ENCODE results near the gene SKI. TPM values are rescaled to one million over a fixed set of nuclear protein-coding genes. Genes with fewer than 3 reads are reported as not detected.

SKI gene
- total and polyA plus RNA-seq, 2 experiments from 2014 or later = 5.1 to 21.9 TPM

DNA sequence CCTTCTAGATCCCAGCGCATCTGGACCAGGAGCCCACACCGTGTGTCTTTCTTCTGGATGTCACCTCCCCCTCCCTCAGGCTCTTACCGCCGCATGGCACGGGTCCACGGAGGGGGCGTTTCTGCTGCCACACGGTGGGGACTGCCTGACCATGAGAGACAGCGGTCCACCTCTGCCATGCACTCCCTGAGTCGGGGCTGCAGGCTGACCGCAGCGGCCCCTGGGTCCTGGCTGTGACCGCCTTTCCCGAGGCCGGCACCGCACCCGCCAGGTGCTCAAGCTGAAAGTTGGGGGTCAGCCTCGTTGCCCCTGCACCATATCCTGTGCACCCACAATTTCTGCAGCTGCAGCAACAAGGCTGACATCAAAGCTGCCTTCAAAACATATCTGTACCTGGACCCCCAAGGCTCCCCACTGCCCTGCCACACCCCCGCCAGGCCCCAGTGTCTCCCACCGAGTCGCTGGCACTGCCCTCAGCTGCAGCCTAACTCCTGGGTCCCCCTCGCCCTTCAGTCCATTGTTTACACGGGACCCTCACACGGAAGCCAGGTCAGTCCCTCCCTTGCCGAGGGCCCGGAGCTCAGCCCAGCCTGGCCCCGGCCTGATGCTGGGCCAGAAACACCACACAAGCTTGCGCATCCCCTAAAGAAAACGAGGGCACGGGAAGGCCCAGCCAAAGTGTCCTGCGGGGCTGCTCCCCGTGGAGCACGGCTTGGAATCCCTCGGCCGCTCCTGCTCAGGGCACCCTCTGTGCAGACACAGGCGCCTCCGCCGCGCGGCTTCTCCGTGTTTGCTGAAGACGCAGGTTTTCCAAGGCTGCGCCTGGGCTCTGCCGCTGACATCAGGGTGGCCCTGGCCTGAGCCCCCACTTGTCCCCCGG, 111.3 kb downstream of the SKI start:
- TF ChIP-seq EZH2phosphoT487 (IDR thresholded peaks at IDR 0.05; ENCODE audit: low read depth, severe bottlenecking, unreplicated experiment) = no peak
- TF ChIP-seq EZH2 (IDR thresholded peaks at IDR 0.05; ENCODE audit: borderline replicate concordance) = no peak
- H3K27me3 ChIP-seq = no peaks in the 10 kb centered on the region
- no peak overlapping the region for H3K4me3 ChIP-seq
- no peaks in the 10 kb centered on the region for H3K36me3 ChIP-seq (replicated peaks; ENCODE audit: insufficient read depth, low read depth)
- no peaks in the 10 kb centered on the region for H3K9me2 ChIP-seq (replicated peaks; ENCODE audit: insufficient read depth)
- no peak overlapping the region for H2AFZ ChIP-seq
- no peaks in the 10 kb centered on the region for H3K9me3 ChIP-seq (ENCODE audit: low read depth)
- no peak overlapping the region for H3K4me2 ChIP-seq
- peaks cover 7% of the 10 kb centered on the region for H3K4me1 ChIP-seq (ENCODE audit: insufficient read depth)
- 92% methylated on average over 44 of the region's 45 CpGs for WGBS (ENCODE audit: low lambda C conversion rate, missing lambda C conversion rate)
- no peaks in the 10 kb centered on the region for H4K20me1 ChIP-seq (ENCODE audit: insufficient read depth, poor library complexity, severe bottlenecking)
- no peak overlapping the region for H3K27ac ChIP-seq
- H3K79me2 ChIP-seq = no peaks in the 10 kb centered on the region
- DNase-seq (ENCODE audit: low spot score) = no peak

DNA sequence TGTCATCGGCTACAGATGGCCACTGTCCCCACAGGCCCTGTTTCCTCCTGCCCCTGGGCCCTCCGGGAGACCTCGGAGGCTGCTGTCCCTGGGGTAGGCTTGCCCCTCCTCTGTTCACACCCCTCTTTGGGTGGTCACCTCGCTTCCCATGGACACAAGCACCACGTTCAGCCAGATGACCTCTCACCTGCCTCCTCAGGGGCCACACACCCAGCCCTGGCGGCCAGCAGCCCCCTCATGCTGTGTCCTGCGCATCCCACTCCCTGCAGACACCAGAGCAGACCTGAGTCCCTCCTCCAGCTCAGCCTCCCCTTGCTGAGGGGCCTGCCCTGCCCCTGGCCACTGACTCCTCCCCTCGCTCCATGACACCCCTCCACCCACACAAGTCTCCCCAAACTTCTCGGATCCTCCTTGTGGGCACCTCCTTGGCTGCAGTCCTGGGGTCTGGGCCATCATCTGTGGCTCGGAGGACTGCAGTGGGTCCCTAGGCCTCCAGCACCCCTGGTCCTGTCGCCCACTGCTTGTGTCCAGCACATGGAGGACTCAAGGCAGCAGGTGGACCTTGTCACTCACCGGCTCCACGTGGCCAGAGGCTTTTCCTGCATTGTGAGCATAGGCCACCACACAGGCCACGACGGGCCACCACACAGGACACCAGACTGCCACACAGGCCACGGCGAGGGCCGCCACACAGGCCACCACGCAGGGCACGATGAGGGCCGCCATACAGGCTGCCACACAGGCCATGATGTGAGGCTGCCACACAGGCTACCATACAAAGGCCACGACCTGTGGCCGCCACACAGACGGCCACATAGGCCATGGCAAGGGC, 112.2 kb downstream of the SKI start:
- WGBS (ENCODE audit: low lambda C conversion rate, missing lambda C conversion rate) = 97% methylated on average over 24 of the region's 24 CpGs
- no peaks in the 10 kb centered on the region for H3K36me3 ChIP-seq (replicated peaks; ENCODE audit: insufficient read depth, low read depth)
- TF ChIP-seq, protein P1, sequence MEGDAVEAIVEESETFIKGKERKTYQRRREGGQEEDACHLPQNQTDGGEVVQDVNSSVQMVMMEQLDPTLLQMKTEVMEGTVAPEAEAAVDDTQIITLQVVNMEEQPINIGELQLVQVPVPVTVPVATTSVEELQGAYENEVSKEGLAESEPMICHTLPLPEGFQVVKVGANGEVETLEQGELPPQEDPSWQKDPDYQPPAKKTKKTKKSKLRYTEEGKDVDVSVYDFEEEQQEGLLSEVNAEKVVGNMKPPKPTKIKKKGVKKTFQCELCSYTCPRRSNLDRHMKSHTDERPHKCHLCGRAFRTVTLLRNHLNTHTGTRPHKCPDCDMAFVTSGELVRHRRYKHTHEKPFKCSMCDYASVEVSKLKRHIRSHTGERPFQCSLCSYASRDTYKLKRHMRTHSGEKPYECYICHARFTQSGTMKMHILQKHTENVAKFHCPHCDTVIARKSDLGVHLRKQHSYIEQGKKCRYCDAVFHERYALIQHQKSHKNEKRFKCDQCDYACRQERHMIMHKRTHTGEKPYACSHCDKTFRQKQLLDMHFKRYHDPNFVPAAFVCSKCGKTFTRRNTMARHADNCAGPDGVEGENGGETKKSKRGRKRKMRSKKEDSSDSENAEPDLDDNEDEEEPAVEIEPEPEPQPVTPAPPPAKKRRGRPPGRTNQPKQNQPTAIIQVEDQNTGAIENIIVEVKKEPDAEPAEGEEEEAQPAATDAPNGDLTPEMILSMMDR (IDR thresholded peaks at IDR 0.05; ENCODE audit: poor library complexity) = no peak
- TF ChIP-seq EZH2 (IDR thresholded peaks at IDR 0.05; ENCODE audit: borderline replicate concordance) = no peak
- TF ChIP-seq EZH2phosphoT487 (IDR thresholded peaks at IDR 0.05; ENCODE audit: low read depth, severe bottlenecking, unreplicated experiment) = no peak

DNA sequence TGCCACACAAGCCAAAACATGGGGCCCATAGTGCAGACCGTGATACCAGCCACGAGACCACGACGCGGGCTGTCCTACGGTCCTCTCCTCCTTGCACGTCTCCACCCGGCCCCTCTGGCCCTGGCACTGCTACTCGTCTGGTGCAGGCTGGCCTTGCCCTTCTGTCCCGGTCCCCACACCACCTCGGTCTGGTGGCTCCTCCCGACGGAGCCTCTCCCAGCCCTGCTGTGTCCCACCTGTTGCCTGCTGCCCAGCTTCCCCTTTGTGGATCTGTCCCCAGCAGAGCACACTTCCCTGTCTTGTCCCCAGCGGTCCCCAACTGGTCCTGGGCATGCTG, 112.8 kb downstream of the SKI start:
- Histone ChIP-seq H3K4me3 (no peak overlapping the region), H3K27me3 (no peaks in the 10 kb centered on the region), H4K20me1 (ENCODE audit: insufficient read depth, poor library complexity, severe bottlenecking) (no peaks in the 10 kb centered on the region), H3K9me3 (ENCODE audit: low read depth) (no peaks in the 10 kb centered on the region), H3K36me3 (replicated peaks; ENCODE audit: insufficient read depth, low read depth) (no peaks in the 10 kb centered on the region), H3K9me2 (replicated peaks; ENCODE audit: insufficient read depth) (no peaks in the 10 kb centered on the region), H2AFZ (no peak overlapping the region), H3K27ac (no peak overlapping the region), H3K79me2 (no peaks in the 10 kb centered on the region), H3K4me2 (no peak overlapping the region), H3K4me1 (ENCODE audit: insufficient read depth) (no peaks in the 10 kb centered on the region)
- no peak for TF ChIP-seq EZH2 (IDR thresholded peaks at IDR 0.05; ENCODE audit: borderline replicate concordance)
- TF ChIP-seq EZH2phosphoT487 (IDR thresholded peaks at IDR 0.05; ENCODE audit: low read depth, severe bottlenecking, unreplicated experiment) = no peak
- TF ChIP-seq, protein P1 (IDR thresholded peaks at IDR 0.05; ENCODE audit: poor library complexity) = no peak
- WGBS (ENCODE audit: low lambda C conversion rate, missing lambda C conversion rate) = 97% methylated on average over 14 of the region's 14 CpGs
- DNase-seq (ENCODE audit: low spot score) = no peak

More for the DNA sequence above, 112.2 kb downstream of the SKI start:
- H3K4me1 ChIP-seq (ENCODE audit: insufficient read depth) = no peaks in the 10 kb centered on the region
- no peaks in the 10 kb centered on the region for H4K20me1 ChIP-seq (ENCODE audit: insufficient read depth, poor library complexity, severe bottlenecking)
- H2AFZ ChIP-seq = no peak overlapping the region
- no peaks in the 10 kb centered on the region for H3K79me2 ChIP-seq
- H3K27ac ChIP-seq = no peak overlapping the region
- H3K4me2 ChIP-seq = no peak overlapping the region
- no peak for DNase-seq (ENCODE audit: low spot score)
- no peak overlapping the region for H3K4me3 ChIP-seq
- no peaks in the 10 kb centered on the region for H3K27me3 ChIP-seq
- no peaks in the 10 kb centered on the region for H3K9me2 ChIP-seq (replicated peaks; ENCODE audit: insufficient read depth)
- H3K9me3 ChIP-seq (ENCODE audit: low read depth) = no peaks in the 10 kb centered on the region
